ENCODE data around the gene YY1AP1. TPM values are rescaled to one million over a fixed set of nuclear protein-coding genes. Genes with fewer than 3 reads are reported as not detected.

The YY1AP1 gene
- total and polyA plus RNA-seq, 2 experiments from 2014 or later, result 42.0 to 44.7 TPM

DNA sequence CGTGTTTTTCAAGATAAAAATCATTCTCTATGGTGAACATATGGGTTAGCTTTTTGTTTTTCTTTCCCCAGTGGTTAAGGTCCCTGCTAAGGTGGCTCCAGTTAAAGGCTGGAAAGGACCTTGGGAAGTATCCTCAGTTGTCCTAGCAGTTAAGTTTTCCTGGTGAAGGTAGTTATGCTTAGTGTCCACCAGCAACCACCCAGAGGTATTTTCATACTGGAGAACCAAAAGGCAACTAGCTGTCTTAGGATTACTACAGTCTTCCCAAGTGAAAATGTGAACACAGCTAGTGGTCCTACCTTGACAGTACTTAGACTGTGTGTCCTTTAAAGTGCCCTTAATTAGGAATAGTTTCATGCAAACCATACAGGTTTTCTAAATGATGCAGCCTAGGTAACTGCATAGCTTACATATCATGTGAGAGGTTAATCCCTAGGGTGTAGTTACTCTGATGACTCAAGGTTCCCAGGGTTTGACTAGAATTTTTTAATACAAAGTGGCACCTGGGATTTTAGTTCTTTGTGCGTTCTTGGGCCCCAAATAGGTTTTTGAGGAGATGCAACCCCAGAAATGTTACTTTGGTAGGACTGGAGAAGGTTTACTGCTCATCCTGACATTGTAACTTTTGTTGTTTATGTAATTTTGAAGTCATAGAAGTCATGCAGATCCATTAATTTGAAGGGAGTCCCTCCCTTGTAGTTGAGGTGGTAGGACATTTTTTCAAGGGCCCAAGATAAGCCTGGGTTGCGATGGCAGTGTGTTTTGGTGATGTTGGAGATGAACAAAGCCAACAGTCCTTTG, 36.5 kb downstream of the YY1AP1 start:
- H3K27ac ChIP-seq, result no peak overlapping the region
- H3K9me3 ChIP-seq (ENCODE audit: low read depth), result no peaks in the 10 kb centered on the region
- H3K36me3 ChIP-seq, result no peaks in the 10 kb centered on the region
- TF ChIP-seq, protein P1, sequence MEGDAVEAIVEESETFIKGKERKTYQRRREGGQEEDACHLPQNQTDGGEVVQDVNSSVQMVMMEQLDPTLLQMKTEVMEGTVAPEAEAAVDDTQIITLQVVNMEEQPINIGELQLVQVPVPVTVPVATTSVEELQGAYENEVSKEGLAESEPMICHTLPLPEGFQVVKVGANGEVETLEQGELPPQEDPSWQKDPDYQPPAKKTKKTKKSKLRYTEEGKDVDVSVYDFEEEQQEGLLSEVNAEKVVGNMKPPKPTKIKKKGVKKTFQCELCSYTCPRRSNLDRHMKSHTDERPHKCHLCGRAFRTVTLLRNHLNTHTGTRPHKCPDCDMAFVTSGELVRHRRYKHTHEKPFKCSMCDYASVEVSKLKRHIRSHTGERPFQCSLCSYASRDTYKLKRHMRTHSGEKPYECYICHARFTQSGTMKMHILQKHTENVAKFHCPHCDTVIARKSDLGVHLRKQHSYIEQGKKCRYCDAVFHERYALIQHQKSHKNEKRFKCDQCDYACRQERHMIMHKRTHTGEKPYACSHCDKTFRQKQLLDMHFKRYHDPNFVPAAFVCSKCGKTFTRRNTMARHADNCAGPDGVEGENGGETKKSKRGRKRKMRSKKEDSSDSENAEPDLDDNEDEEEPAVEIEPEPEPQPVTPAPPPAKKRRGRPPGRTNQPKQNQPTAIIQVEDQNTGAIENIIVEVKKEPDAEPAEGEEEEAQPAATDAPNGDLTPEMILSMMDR (IDR thresholded peaks at IDR 0.05; ENCODE audit: low read depth, low read length), result no peak
- DNase-seq (ENCODE audit: low read depth in 1 of 2, low spot score in 1 of 2), result no peak
- H3K4me1 ChIP-seq (ENCODE audit: low read depth), result no peaks in the 10 kb centered on the region
- no peaks in the 10 kb centered on the region for H3K27me3 ChIP-seq
- no peak overlapping the region for H3K4me3 ChIP-seq

DNA sequence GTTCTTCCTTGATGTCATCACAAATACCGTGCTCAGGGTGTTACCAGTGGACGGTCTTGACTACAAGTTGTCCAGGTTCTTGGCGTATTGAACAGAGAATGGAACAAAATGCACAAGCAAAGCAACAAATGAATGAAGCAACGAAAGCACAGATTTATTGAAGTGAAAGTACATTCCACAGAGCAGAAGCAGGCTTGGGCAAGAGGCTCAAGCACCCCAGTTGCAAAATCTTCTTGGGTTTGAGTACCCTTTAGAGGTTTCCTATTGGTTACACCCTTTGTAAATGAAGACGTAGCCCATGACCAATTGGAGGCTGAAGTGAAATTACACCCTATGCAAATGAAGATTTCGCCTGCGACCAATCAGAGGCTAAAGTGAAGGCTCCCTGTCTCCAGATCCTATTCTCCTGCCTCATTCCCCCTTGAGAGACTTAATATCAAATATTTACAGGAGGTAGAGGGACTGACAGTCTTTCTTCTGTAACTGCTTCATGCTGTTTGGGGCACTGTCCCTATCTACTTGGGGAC, 38.3 kb downstream of the YY1AP1 start:
- no peaks in the 10 kb centered on the region for H3K9me3 ChIP-seq (ENCODE audit: low read depth)
- no peak overlapping the region for H3K4me3 ChIP-seq
- no peaks in the 10 kb centered on the region for H3K36me3 ChIP-seq
- no peaks in the 10 kb centered on the region for H3K27me3 ChIP-seq
- no peak for DNase-seq (ENCODE audit: low read depth in 1 of 2, low spot score in 1 of 2)
- TF ChIP-seq, protein P1 (IDR thresholded peaks at IDR 0.05; ENCODE audit: low read depth, low read length), result no peak
- no peak overlapping the region for H3K27ac ChIP-seq
- H3K4me1 ChIP-seq (ENCODE audit: low read depth), result no peaks in the 10 kb centered on the region

DNA sequence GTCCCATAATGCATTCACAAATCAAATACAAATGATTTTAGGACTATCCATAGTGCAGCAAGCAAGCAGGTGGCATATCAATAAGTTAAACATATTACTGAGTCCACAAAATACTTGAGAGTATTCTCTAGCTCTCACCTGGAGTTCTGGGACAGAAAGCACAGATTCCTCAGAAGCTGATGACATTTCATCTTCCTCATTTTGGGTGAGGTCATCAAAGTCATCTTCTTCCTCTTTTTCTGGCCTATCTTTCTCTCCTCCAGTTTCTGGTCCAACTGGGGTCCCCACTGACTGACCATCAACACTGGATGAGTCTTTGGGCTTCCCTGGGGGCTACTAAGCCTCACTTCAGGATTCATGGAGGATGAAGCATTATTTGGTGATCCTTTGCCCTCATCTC, 38.9 kb downstream of the YY1AP1 start:
- H3K9me3 ChIP-seq (ENCODE audit: low read depth), result no peaks in the 10 kb centered on the region
- no peak for DNase-seq (ENCODE audit: low read depth in 1 of 2, low spot score in 1 of 2)
- H3K4me1 ChIP-seq (ENCODE audit: low read depth), result no peaks in the 10 kb centered on the region
- H3K36me3 ChIP-seq, result no peaks in the 10 kb centered on the region
- no peak overlapping the region for H3K27ac ChIP-seq
- no peak overlapping the region for H3K4me3 ChIP-seq
- TF ChIP-seq, protein P1 (IDR thresholded peaks at IDR 0.05; ENCODE audit: low read depth, low read length), result no peak
- no peaks in the 10 kb centered on the region for H3K27me3 ChIP-seq

DNA sequence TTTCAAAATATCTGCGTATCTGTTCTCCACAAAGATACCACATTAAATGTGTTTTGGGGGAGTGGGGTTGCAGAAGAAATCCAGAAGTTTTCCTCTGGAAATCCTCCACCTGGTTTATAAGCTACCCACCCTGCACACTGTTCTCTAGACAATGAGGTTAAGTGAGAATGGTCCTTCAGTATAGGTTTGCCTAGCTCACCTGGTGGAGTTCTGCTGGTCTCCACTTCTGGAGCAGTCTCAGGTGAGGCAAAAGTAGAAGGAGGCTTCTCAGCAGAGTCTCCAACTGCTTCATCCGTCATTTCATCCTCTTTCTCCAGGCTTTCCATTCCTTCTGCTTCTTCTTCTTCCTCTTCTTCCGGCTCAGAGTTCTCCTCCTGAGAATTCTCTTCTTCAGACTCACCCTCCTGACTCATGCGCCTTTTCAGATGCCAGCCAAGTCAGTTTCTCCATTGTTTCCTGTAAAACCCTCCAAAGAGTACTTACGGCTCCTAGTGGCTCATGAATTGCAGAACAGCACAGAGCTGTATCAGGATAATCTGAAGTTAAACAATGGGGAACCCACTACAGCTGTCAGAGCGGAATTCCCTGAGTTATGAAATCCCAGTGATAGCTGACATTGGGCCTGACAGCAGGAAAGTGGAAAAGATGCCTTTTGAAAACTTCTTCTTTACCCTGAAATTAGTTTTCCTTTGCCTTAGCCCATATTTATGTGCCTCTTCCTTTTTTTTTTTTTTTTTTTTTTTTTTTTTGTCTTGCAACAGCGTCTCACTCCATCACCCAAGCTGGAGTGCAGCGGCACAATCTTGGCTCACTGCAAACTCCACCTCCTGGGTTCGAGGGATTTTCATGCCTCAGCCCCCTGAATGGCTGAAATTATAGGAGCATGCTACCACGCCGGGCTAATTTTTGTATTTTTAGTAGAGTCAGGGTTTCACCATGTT, 40.1 kb downstream of the YY1AP1 start:
- H3K4me3 ChIP-seq, result no peak overlapping the region
- no peaks in the 10 kb centered on the region for H3K27me3 ChIP-seq
- peak; percentile 17 to 95 for DNase-seq (ENCODE audit: low read depth in 1 of 2, low spot score in 1 of 2)
- no peaks in the 10 kb centered on the region for H3K4me1 ChIP-seq (ENCODE audit: low read depth)
- H3K27ac ChIP-seq, result no peak overlapping the region
- no peaks in the 10 kb centered on the region for H3K9me3 ChIP-seq (ENCODE audit: low read depth)
- TF ChIP-seq, protein P1 (IDR thresholded peaks at IDR 0.05; ENCODE audit: low read depth, low read length), result peak; percentile 68
- H3K36me3 ChIP-seq, result no peaks in the 10 kb centered on the region

DNA sequence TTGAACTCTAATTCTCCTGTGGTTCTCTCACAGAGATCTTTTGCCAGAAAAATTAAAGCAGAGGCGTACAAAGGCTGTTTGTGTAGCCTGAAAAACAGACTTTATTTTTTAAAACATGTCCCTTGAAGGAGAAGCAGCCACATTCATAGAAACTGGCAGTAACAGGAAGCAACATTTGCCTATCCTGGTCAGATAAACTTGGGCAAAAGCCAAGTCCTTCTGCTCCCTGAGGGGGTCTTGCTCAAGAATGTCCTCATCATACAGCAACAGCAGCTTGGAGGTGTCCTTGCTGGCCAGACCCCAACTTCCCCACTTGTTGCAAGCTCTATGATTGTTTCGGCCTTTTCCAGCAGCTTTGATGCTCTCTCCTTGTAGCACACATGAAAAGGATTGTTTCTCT, 42.3 kb downstream of the YY1AP1 start:
- Histone ChIP-seq H3K27me3 (no peaks in the 10 kb centered on the region), H3K4me3 (no peak overlapping the region), H3K36me3 (no peaks in the 10 kb centered on the region), H3K4me1 (ENCODE audit: low read depth) (no peaks in the 10 kb centered on the region), H3K27ac (no peak overlapping the region), H3K9me3 (ENCODE audit: low read depth) (no peaks in the 10 kb centered on the region)
- DNase-seq (ENCODE audit: low read depth in 1 of 2, low spot score in 1 of 2), result peak in 1 of 2 donors; percentile 80
- TF ChIP-seq, protein P1 (IDR thresholded peaks at IDR 0.05; ENCODE audit: low read depth, low read length), result no peak
